HG03520 (cell line): ENCODE data around the gene SLC25A11.
A peak's percentile ranks its signal among the peaks of the same experiment; 100 is the strongest.
"Not testable (repeated sequence)": the region's sequence is repeated elsewhere in the genome, so short reads cannot be mapped to it uniquely, and the experiment has no call there.

Experiments used
- ATAC-seq: cut with Tn5 transposase; IDR thresholded peaks from one replicate; pipeline ENCODE4 v1.9.1; 2021; ENCODE audit warnings: mild to moderate bottlenecking, moderate library complexity; ENCODE audit not compliant: unreplicated experiment

The SLC25A11 gene

GRCh38 chr17:4945944-4946280 is 6.1 kb upstream of the SLC25A11 start:
- no peak for ATAC-seq

DNA sequence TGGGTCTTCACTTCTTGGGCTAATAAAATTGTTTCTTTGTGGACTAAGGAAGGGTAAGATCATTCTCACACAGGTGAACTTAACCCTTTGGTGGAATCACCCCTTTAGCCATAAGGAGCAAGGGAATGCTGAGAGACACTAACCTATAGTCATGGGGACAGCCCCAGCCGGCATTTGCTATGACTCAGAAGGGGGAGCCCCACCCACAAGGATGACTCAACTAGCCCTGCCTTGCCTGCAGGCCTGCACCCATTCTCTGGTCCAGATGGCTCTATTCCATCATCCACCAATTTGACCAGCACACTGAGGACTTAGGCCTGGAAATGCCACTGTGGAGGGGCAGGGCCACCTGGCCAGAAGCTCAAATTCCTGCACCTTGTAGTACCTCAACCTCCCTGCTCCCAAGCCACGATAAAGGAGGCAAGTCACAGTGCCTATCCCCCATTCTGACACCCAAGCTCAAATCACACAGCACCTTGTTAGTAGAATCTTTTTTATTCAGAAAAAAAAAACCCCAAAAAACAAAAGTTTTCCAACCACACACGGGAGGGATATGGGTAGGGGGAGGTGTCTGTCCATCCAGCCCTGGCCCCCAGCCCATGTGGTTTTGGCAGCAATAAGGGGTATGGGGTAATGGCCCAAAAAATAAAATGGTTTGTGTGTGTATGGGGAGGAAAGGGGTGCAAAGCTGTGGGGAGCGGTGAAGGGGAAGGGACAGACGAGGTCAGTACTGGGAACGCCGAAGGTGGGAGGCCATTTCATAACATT is 5.5 kb upstream of the SLC25A11 start:
- no peak for ATAC-seq

- no peak for ATAC-seq
These were observed 4.8 kb upstream of the SLC25A11 start for GRCh38 chr17:4944554-4945175.

DNA sequence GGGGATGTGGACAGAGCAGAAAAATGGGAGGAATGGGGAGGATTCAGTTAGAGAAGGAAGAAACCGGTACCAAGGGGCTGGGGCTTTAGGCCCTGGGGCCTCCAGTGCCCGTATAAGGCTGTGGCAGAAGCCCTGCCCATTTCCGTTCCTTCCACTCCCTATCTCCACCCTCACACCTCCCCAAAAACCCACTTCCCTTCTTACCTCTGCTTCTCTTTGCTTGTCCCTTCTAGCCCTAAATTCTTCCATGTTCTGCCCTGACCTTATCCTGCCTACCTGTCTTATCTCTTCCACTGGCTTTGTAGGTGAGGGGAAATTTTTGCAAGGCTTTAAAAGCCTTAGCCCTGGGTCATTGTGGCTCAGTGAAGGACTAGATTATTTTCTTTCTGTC is 4.3 kb upstream of the SLC25A11 start:
- ATAC-seq: no peak

- ATAC-seq: no peak
These were observed 3.1 kb upstream of the SLC25A11 start for GRCh38 chr17:4942760-4943508.

DNA sequence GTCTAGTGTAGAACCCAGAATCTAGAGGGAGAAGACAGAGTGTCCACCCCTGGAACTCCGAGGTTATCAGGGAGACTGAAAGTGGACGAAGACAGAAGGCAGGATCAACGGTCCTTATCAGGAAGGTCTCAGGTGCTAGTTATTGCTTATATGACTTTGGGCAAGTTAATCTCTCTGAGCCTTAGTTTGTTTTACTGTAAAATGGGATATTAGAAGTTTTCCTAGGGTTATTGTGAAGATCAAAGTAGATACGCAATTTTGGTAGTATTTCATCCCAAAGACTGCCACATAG is 1.4 kb upstream of the SLC25A11 start:
- no peak for ATAC-seq

- ATAC-seq: no peak
These were observed 891 bp upstream of the SLC25A11 start for GRCh38 chr17:4940555-4941318.

GRCh38 chr17:4939546-4939795 is 375 bp downstream of the SLC25A11 start:
- peak; percentile 5 for ATAC-seq

GRCh38 chr17:4938688-4939545 is 929 bp downstream of the SLC25A11 start:
- ATAC-seq: no peak

DNA sequence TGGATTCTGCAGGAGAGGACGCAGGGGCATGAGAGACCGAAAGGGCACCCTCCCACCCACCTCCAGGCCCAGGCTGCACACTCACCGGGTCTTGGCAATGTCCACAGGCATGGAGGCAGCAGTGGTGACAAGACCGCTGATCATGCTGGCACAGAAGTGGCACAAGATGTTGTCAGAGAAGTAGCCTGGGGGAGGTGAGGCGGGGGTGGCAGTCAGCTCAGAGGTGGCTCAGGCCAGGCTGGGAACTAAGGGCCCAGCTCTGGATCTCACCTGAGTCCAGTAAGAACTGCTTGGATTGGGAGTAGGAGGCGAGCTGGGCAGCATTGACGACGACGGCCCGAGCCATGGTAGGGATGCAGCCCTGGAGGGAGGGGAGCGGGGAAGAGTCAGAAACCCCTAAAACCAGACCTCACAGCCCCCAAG is 1.8 kb downstream of the SLC25A11 start:
- ATAC-seq: no peak

- ATAC-seq: no peak
These were observed 2.3 kb downstream of the SLC25A11 start for GRCh38 chr17:4937553-4937952.

- no peak for ATAC-seq
These were observed 3.4 kb downstream of the SLC25A11 start for GRCh38 chr17:4936436-4936835.

DNA sequence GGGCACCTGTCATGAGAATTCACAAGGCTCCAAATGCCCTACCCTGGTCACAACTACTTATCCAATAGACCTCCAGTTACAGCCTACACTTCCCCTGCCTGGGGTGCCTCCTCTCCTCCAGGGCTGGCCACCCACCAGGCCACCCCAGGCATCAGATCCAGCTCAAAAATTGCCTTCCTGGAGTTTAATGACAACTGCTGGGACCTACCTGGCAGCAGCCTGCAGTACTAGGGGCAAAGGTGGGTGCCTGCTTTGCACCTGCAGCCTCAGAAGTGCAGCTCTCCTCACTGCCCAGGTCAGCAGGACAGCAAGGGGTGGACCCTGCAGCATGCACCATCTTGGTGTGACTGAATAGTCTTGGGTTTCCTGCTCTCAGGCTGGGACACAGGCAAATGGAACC is 4.2 kb downstream of the SLC25A11 start:
- ATAC-seq: no peak

- no peak for ATAC-seq
These were observed 5.5 kb downstream of the SLC25A11 start for GRCh38 chr17:4934173-4934979.

- no peak for ATAC-seq
These were observed 6.2 kb downstream of the SLC25A11 start for GRCh38 chr17:4933646-4934045.

DNA sequence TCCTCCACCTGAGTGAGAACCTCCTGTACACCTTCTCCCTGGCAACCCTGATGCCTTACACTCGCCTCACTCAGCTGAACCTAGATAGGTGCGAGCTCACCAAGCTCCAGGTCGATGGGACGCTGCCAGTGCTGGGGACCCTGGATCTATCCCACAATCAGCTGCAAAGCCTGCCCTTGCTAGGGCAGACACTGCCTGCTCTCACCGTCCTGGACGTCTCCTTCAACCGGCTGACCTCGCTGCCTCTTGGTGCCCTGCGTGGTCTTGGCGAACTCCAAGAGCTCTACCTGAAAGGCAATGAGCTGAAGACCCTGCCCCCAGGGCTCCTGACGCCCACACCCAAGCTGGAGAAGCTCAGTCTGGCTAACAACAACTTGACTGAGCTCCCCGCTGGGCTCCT is 7.1 kb downstream of the SLC25A11 start:
- ATAC-seq: no peak

GRCh38 chr17:4931963-4932362 is 7.9 kb downstream of the SLC25A11 start, which contains the start of gene GP1BA:
Gene GP1BA (plus strand): TSS chr17:4932277. CDS start chr17:4932605, 328 bp downstream.
- no peak for ATAC-seq

GRCh38 chr17:4928881-4929280 is 11.0 kb downstream of the SLC25A11 start:
- ATAC-seq: no peak

GRCh38 chr17:4926577-4927335 is 13.1 kb downstream of the SLC25A11 start:
- not testable (repeated sequence) for ATAC-seq
